A549 (cell line): ENCODE data around the gene PLOD2. TPM values are rescaled to one million over a fixed set of nuclear protein-coding genes. Genes with fewer than 3 reads are reported as not detected.

ENCODE experiments used
- ATAC-seq, 2 experiments: fragments of 200-7000 bp in 1 of 2; fragments of >200 bp in 1 of 2; cut with Nextera tagmentation in 1 of 2; cut with Tn5 transposase in 1 of 2; 3 replicates each; pipeline versions ENCODE4 v1.8.0 to v1.9.1; 2018 to 2020; ENCODE audit warnings: mild to moderate bottlenecking in 1 of 2, moderate library complexity in 1 of 2
- CTCF ChIA-PET: fragments of 300-600 bp; sonication (Branson Sonifier 250); formaldehyde crosslinking; extraction: SDS; loops from one replicate; lab custom pipeline; 2021; ENCODE audit warnings: antibody characterized with exemption, inconsistent platforms; lab: Yijun Ruan, JAX
- POLR2A ChIA-PET: fragments of 350-600 bp; formaldehyde crosslinking; extraction: SDS; loops from one replicate; lab custom pipeline; 2021; ENCODE audit warnings: antibody characterized with exemption, inconsistent platforms; lab: Yijun Ruan, JAX
- DNase-seq, 2 experiments: peaks; one replicate each; pipeline versions ENCODE4 v3.0.0 to v3.0.0-alpha.2; 2011 to 2016; ENCODE audit warnings: low read depth in 1 of 2, low spot score in 1 of 2
- FAIRE-seq: peaks from 2 replicates; lab custom pipeline; 2011; peaks lifted over from hg19 to GRCh38; lab: Jason Lieb, UNC
- H3K27ac ChIP-seq, 2 experiments: fragments of >200 bp; sonication (Bioruptor Twin); formaldehyde crosslinking; 3 replicates each; pipeline ENCODE4 v1.5.1; 2016 to 2017
- H3K4me1 ChIP-seq: fragments of >200 bp; sonication (Bioruptor Twin); formaldehyde crosslinking; 3 replicates; pipeline ENCODE4 v1.6.1; 2016
- H3K4me2 ChIP-seq: fragments of >200 bp; sonication (Bioruptor Twin); formaldehyde crosslinking; 3 replicates; pipeline ENCODE4 v1.6.1; 2016
- H3K4me3 ChIP-seq: fragments of >200 bp; sonication (Bioruptor Twin); formaldehyde crosslinking; 3 replicates; pipeline ENCODE4 v1.5.1; 2016
- H3K9me3 ChIP-seq: fragments of >200 bp; sonication (Bioruptor Twin); formaldehyde crosslinking; 3 replicates; pipeline ENCODE4 v1.6.1; 2016
- CBX2 ChIP-seq: fragments of 200-600 bp; sonication (generic); IDR thresholded peaks from 2 replicates; pipeline ENCODE4 v1.6.1; 2016; ENCODE audit warnings: low read depth, mild to moderate bottlenecking, borderline replicate concordance
- CBX8 ChIP-seq: fragments of 200-600 bp; sonication (generic); IDR thresholded peaks from 2 replicates; pipeline ENCODE4 v1.6.1; 2016
- CHD2 ChIP-seq: fragments of 150-350 bp; IDR thresholded peaks from 2 replicates; pipeline ENCODE4 v1.6.1; 2014; ENCODE audit warnings: low read length; ENCODE audit not compliant: partially characterized antibody
- CHD4 ChIP-seq: fragments of 200-600 bp; sonication (generic); IDR thresholded peaks from 2 replicates; pipeline ENCODE4 v1.6.1; 2016; ENCODE audit warnings: antibody characterized with exemption, mild to moderate bottlenecking, borderline replicate concordance
- CTCF ChIP-seq: fragments of >200 bp; sonication (Bioruptor Twin); formaldehyde crosslinking; IDR thresholded peaks from 3 replicates; pipeline ENCODE4 v1.5.1; 2016
- E2F6 ChIP-seq: IDR thresholded peaks from 2 replicates; pipeline ENCODE4 v1.6.1; 2012; ENCODE audit warnings: low read depth, borderline replicate concordance
- EP300 ChIP-seq, 2 experiments: fragments of >200 bp; sonication (Bioruptor Twin); formaldehyde crosslinking; IDR thresholded peaks; 2 replicates in 1 of 2; 3 replicates in 1 of 2; pipeline ENCODE4 v1.6.1; 2016 to 2017
- FOSL2 ChIP-seq, 2 experiments: fragments of 450-650 bp in 1 of 2; fragments of >200 bp in 1 of 2; sonication (Bioruptor Twin) in 1 of 2; formaldehyde crosslinking; IDR thresholded peaks; 2 replicates each; pipeline versions ENCODE4 v1.5.0 to v1.6.1; 2016 to 2020; ENCODE audit warnings: mild to moderate bottlenecking in 1 of 2, moderate library complexity in 1 of 2
- FOXS1 ChIP-seq: fragments of 250-450 bp; sonication (Bioruptor Pico); IDR thresholded peaks from 2 replicates; pipeline ENCODE4 v1.5.0; 2020; ENCODE audit warnings: mild to moderate bottlenecking, moderate library complexity
- GATA3 ChIP-seq: IDR thresholded peaks from 2 replicates; pipeline ENCODE4 v1.6.1; 2012; ENCODE audit warnings: borderline replicate concordance
- HDAC2 ChIP-seq: fragments of 200-600 bp; sonication (generic); IDR thresholded peaks from 2 replicates; pipeline ENCODE4 v1.6.1; 2016
- HMGXB4 ChIP-seq: fragments of 250-450 bp; sonication (Bioruptor Pico); IDR thresholded peaks from 2 replicates; pipeline ENCODE4 v1.5.0; 2021; ENCODE audit warnings: mild to moderate bottlenecking, moderate library complexity, borderline replicate concordance
- HOXB13 ChIP-seq: fragments of 250-450 bp; sonication (Bioruptor Pico); IDR thresholded peaks from 2 replicates; pipeline ENCODE4 v1.5.0; 2020; ENCODE audit warnings: low read depth, mild to moderate bottlenecking, moderate library complexity
- JUN ChIP-seq, 2 experiments: fragments of >200 bp; sonication (Bioruptor Twin); formaldehyde crosslinking; IDR thresholded peaks; 2 replicates in 1 of 2; 3 replicates in 1 of 2; pipeline ENCODE4 v1.6.1; 2016 to 2017
- JUNB ChIP-seq: fragments of >200 bp; sonication (Bioruptor Twin); formaldehyde crosslinking; IDR thresholded peaks from 2 replicates; pipeline ENCODE4 v1.6.1; 2016
- MAX ChIP-seq: IDR thresholded peaks from 2 replicates; pipeline ENCODE4 v1.6.1; 2012
- MAZ ChIP-seq: fragments of 150-350 bp; IDR thresholded peaks from 2 replicates; pipeline ENCODE4 v1.6.1; 2014; ENCODE audit warnings: antibody characterized with exemption, low read depth, low read length, borderline replicate concordance
- NFE2L2 ChIP-seq: fragments of 150-350 bp; conservative IDR thresholded peaks from 2 replicates; pipeline ENCODE4 v1.6.1; 2014; ENCODE audit warnings: low read length
- PHF8 ChIP-seq: fragments of 200-600 bp; sonication (generic); IDR thresholded peaks from 2 replicates; pipeline ENCODE4 v1.6.1; 2016; ENCODE audit warnings: low read depth, mild to moderate bottlenecking, antibody characterized with exemption, moderate library complexity, borderline replicate concordance
- POLR2A ChIP-seq: IDR thresholded peaks from 2 replicates; pipeline ENCODE4 v1.6.1; 2012; ENCODE audit warnings: mild to moderate bottlenecking, low read length
- RAD21 ChIP-seq, 2 experiments: fragments of >200 bp in 1 of 2; sonication (Bioruptor Twin) in 1 of 2; formaldehyde crosslinking in 1 of 2; IDR thresholded peaks in 1 of 2; conservative IDR thresholded peaks in 1 of 2; 2 replicates in 1 of 2; 3 replicates in 1 of 2; pipeline ENCODE4 v1.6.1; 2012 to 2018; ENCODE audit warnings: inconsistent platforms in 1 of 2
- SMC3 ChIP-seq: fragments of >200 bp; sonication (Bioruptor Twin); formaldehyde crosslinking; IDR thresholded peaks from 3 replicates; pipeline ENCODE4 v1.6.1; 2018; ENCODE audit warnings: inconsistent platforms
- TFCP2L1 ChIP-seq: fragments of 250-450 bp; sonication (Bioruptor Pico); IDR thresholded peaks from 2 replicates; pipeline ENCODE4 v1.5.0; 2021; ENCODE audit warnings: mild to moderate bottlenecking
- USF2 ChIP-seq: fragments of 450-650 bp; IDR thresholded peaks from 2 replicates; pipeline ENCODE4 v1.6.1; 2014; ENCODE audit warnings: antibody characterized with exemption
- WGBS: methylation state at CpG from one replicate; pipeline ENCODE4 v1.1.6; 2017; ENCODE audit errors: missing lambda C conversion rate; 5-methylcytosine and 5-hydroxymethylcytosine counted together
- polyA plus RNA-seq, 4 experiments: library from polyadenylated mRNA; depleted of rRNA in 3 of 4; stranded (reverse); fragments of >200 nt; fragmentation: RNase III in 1 of 4; extraction: RNeasy Plus Mini Kit Qiagen cat#74134 plus additional on column Dnase treatment in 1 of 4; gene quantifications; 2 replicates in 3 of 4; 3 replicates in 1 of 4; pipeline ENCODE4 v1.2.3, GENCODE V29; 2011 to 2017

Gene PLOD2
- polyA plus RNA-seq, 2 of the 4 experiments (the other 2 are of a cell fraction), result 159 to 174 TPM

- CTCF ChIA-PET, result interaction anchor here (0.7 to 5.1 kb wide), 46 partner anchors 7 to 461 kb away, joined by 3 to 63 read pairs (median 5); partner anchors contain the start of gene PLOD2
- peak overlapping the region; percentile 66 for H3K4me2 ChIP-seq
- peak overlapping the region; percentile 24; the same call in 1 of the 3 replicates for H3K4me3 ChIP-seq
Measured at GRCh38 chr3:146189519-146190173, 28.7 kb upstream of the PLOD2 start.

GRCh38 chr3:146187334-146187950 lies 26.5 kb upstream of the PLOD2 start:
- ChIA-PET CTCF (interaction anchor here (0.6 to 5.1 kb wide), 22 partner anchors 9 to 452 kb away, joined by 3 to 63 read pairs (median 8); partner anchors contain the start of gene PLOD2), POLR2A (interaction anchor here (1.0 kb wide), 2 partner anchors 27 to 122 kb away, joined by 9 to 10 read pairs; partner anchors contain the start of gene PLOD2)
- DNase-seq (peak in 1 of 2 experiments; percentile 50), ATAC-seq (peak in 1 of 2 experiments; percentile 61; a peak in 3 of 6 replicates), FAIRE-seq (peak; percentile 89)
- H3K9me3 ChIP-seq, result no peaks in the 10 kb centered on the region
- TF ChIP-seq CBX8, result no peak
- no peak for TF ChIP-seq HDAC2
- TF ChIP-seq HOXB13 (CRISPR knock-in tag), result no peak
- no peak for TF ChIP-seq EP300 (IDR thresholded peaks at IDR 0.05)
- no peak for TF ChIP-seq CHD4
- no peak for TF ChIP-seq MAZ
- TF ChIP-seq JUNB, result no peak
- no peak for TF ChIP-seq E2F6
- TF ChIP-seq POLR2A, result no peak
- no peak for TF ChIP-seq CBX2
- peak; percentile 88 for TF ChIP-seq CTCF
- no peak for TF ChIP-seq HMGXB4 (CRISPR knock-in tag)
- TF ChIP-seq MAX, result no peak
- peak; percentile 89 for TF ChIP-seq SMC3
- TF ChIP-seq RAD21 (conservative IDR thresholded peaks at IDR 0.05 in 1 of 2, IDR thresholded peaks at IDR 0.05 in 1 of 2), result peak; percentile 91 to 94
- no peak for TF ChIP-seq GATA3
- TF ChIP-seq USF2, result no peak
- no peak for TF ChIP-seq JUN (IDR thresholded peaks at IDR 0.05)
- TF ChIP-seq NFE2L2, result no peak
- TF ChIP-seq FOXS1 (CRISPR knock-in tag), result no peak
- no peak overlapping the region for H3K4me3 ChIP-seq
- no peak overlapping the region; a peak in 1 of 6 replicates for H3K27ac ChIP-seq
- peak overlapping the region; percentile 9; the same call in 2 of the 3 replicates for H3K4me2 ChIP-seq
- H3K4me1 ChIP-seq, result peaks cover 40% of the 10 kb centered on the region
- 7% methylated on average over 2 of the region's 2 CpGs for WGBS

More at GRCh38 chr3:146189519-146190173, 28.7 kb upstream of the PLOD2 start:
- H3K4me1 ChIP-seq, result peaks cover 33% of the 10 kb centered on the region
- H3K9me3 ChIP-seq, result no peaks in the 10 kb centered on the region
- FAIRE-seq, result peak; percentile 99
- under 1% methylated on average over 6 of the region's 6 CpGs for WGBS
- TF ChIP-seq CTCF, result peak; percentile 86
- TF ChIP-seq CHD2, result no peak
- TF ChIP-seq PHF8, result no peak
- TF ChIP-seq SMC3, result peak; percentile 87
- peak; percentile 81 to 86 for TF ChIP-seq RAD21 (conservative IDR thresholded peaks at IDR 0.05 in 1 of 2, IDR thresholded peaks at IDR 0.05 in 1 of 2)
- TF ChIP-seq TFCP2L1 (CRISPR knock-in tag), result no peak
- no peak for TF ChIP-seq FOSL2 (IDR thresholded peaks at IDR 0.05)
- TF ChIP-seq FOSL2 (CRISPR knock-in tag; IDR thresholded peaks at IDR 0.05), result no peak
- peak; percentile 81 to 94 for ATAC-seq
- POLR2A ChIA-PET, result interaction anchor here (0.6 to 1.6 kb wide), 3 partner anchors 29 to 410 kb away, joined by 5 to 9 read pairs (median 7); partner anchors contain the start of gene PLOD2
- peak overlapping the region; percentile 56 to 65; a peak in 4 of 6 replicates for H3K27ac ChIP-seq
- DNase-seq, result peak; percentile 42 to 72
